Activated gamma-delta T cell treated with anti-CD3 and anti-CD28 coated beads, Interleukin-2, amount 50 U/mL, for 16 hours (primary cell): Measurements from ENCODE around the gene DOCK1.

Experiments used
- DNase-seq: peaks from one replicate; pipeline ENCODE4 v3.0.0-alpha.2; 2020; ENCODE audit warnings: low read depth

Gene DOCK1

GRCh38 chr10:127356360-127356759, 451.1 kb downstream of the DOCK1 start:
- no peak for DNase-seq

- DNase-seq, result no peak
These were observed 452.0 kb downstream of the DOCK1 start for GRCh38 chr10:127357265-127357664.

- DNase-seq, result no peak
These were observed 453.1 kb downstream of the DOCK1 start for GRCh38 chr10:127358337-127358736.

- DNase-seq, result no peak
These were observed 458.8 kb downstream of the DOCK1 start for GRCh38 chr10:127364034-127364433.

GRCh38 chr10:127368101-127368500, 462.9 kb downstream of the DOCK1 start:
- DNase-seq, result no peak

GRCh38 chr10:127368929-127369328, 463.7 kb downstream of the DOCK1 start:
- DNase-seq, result no peak

- DNase-seq, result no peak
These were observed 465.4 kb downstream of the DOCK1 start for GRCh38 chr10:127370601-127371000.

GRCh38 chr10:127372361-127372760, 467.1 kb downstream of the DOCK1 start:
- no peak for DNase-seq

- no peak for DNase-seq
These were observed 468.9 kb downstream of the DOCK1 start for GRCh38 chr10:127374074-127374680.

- DNase-seq, result no peak
These were observed 469.7 kb downstream of the DOCK1 start for GRCh38 chr10:127374901-127375300.

GRCh38 chr10:127375461-127375860, 470.2 kb downstream of the DOCK1 start:
- DNase-seq, result no peak

GRCh38 chr10:127376071-127376470, 470.8 kb downstream of the DOCK1 start:
- no peak for DNase-seq

- no peak for DNase-seq
These were observed 473.4 kb downstream of the DOCK1 start for GRCh38 chr10:127378628-127379027.

- DNase-seq, result no peak
These were observed 479.3 kb downstream of the DOCK1 start for GRCh38 chr10:127384532-127384931.

- no peak for DNase-seq
These were observed 479.8 kb downstream of the DOCK1 start for GRCh38 chr10:127385066-127385465.

- DNase-seq, result no peak
These were observed 481.5 kb downstream of the DOCK1 start for GRCh38 chr10:127386606-127387327.

- no peak for DNase-seq
These were observed 486.6 kb downstream of the DOCK1 start for GRCh38 chr10:127391875-127392274.

- DNase-seq, result no peak
These were observed 487.4 kb downstream of the DOCK1 start for GRCh38 chr10:127392351-127393235.

GRCh38 chr10:127398140-127398970, 493.1 kb downstream of the DOCK1 start:
- DNase-seq, result no peak

GRCh38 chr10:127398971-127399365, 493.7 kb downstream of the DOCK1 start:
- DNase-seq, result no peak

- no peak for DNase-seq
These were observed 494.4 kb downstream of the DOCK1 start for GRCh38 chr10:127399668-127400067.

- no peak for DNase-seq
These were observed 495.0 kb downstream of the DOCK1 start for GRCh38 chr10:127400216-127400615.
